ENCODE data around the gene DNM2.

- TF ChIP-seq, protein P1, sequence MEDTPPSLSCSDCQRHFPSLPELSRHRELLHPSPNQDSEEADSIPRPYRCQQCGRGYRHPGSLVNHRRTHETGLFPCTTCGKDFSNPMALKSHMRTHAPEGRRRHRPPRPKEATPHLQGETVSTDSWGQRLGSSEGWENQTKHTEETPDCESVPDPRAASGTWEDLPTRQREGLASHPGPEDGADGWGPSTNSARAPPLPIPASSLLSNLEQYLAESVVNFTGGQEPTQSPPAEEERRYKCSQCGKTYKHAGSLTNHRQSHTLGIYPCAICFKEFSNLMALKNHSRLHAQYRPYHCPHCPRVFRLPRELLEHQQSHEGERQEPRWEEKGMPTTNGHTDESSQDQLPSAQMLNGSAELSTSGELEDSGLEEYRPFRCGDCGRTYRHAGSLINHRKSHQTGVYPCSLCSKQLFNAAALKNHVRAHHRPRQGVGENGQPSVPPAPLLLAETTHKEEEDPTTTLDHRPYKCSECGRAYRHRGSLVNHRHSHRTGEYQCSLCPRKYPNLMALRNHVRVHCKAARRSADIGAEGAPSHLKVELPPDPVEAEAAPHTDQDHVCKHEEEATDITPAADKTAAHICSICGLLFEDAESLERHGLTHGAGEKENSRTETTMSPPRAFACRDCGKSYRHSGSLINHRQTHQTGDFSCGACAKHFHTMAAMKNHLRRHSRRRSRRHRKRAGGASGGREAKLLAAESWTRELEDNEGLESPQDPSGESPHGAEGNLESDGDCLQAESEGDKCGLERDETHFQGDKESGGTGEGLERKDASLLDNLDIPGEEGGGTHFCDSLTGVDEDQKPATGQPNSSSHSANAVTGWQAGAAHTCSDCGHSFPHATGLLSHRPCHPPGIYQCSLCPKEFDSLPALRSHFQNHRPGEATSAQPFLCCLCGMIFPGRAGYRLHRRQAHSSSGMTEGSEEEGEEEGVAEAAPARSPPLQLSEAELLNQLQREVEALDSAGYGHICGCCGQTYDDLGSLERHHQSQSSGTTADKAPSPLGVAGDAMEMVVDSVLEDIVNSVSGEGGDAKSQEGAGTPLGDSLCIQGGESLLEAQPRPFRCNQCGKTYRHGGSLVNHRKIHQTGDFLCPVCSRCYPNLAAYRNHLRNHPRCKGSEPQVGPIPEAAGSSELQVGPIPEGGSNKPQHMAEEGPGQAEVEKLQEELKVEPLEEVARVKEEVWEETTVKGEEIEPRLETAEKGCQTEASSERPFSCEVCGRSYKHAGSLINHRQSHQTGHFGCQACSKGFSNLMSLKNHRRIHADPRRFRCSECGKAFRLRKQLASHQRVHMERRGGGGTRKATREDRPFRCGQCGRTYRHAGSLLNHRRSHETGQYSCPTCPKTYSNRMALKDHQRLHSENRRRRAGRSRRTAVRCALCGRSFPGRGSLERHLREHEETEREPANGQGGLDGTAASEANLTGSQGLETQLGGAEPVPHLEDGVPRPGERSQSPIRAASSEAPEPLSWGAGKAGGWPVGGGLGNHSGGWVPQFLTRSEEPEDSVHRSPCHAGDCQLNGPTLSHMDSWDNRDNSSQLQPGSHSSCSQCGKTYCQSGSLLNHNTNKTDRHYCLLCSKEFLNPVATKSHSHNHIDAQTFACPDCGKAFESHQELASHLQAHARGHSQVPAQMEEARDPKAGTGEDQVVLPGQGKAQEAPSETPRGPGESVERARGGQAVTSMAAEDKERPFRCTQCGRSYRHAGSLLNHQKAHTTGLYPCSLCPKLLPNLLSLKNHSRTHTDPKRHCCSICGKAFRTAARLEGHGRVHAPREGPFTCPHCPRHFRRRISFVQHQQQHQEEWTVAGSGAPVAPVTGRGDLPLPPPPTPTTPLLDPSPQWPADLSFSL (CRISPR knock-in tag; IDR thresholded peaks at IDR 0.05): no peak
- TF ChIP-seq, protein P2, sequence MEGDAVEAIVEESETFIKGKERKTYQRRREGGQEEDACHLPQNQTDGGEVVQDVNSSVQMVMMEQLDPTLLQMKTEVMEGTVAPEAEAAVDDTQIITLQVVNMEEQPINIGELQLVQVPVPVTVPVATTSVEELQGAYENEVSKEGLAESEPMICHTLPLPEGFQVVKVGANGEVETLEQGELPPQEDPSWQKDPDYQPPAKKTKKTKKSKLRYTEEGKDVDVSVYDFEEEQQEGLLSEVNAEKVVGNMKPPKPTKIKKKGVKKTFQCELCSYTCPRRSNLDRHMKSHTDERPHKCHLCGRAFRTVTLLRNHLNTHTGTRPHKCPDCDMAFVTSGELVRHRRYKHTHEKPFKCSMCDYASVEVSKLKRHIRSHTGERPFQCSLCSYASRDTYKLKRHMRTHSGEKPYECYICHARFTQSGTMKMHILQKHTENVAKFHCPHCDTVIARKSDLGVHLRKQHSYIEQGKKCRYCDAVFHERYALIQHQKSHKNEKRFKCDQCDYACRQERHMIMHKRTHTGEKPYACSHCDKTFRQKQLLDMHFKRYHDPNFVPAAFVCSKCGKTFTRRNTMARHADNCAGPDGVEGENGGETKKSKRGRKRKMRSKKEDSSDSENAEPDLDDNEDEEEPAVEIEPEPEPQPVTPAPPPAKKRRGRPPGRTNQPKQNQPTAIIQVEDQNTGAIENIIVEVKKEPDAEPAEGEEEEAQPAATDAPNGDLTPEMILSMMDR (CRISPR knock-in tag; IDR thresholded peaks at IDR 0.05): no peak
- TF ChIP-seq ZNF446 (CRISPR knock-in tag; IDR thresholded peaks at IDR 0.05) (no peak), NR2C2 (CRISPR knock-in tag; IDR thresholded peaks at IDR 0.05; ENCODE audit: borderline replicate concordance) (no peak), ZBTB2 (CRISPR knock-in tag; IDR thresholded peaks at IDR 0.05; ENCODE audit: low read depth) (no peak), EZH2 (conservative IDR thresholded peaks at IDR 0.05; ENCODE audit: low read depth, low read length) (no peak), ZNF263 (CRISPR knock-in tag; IDR thresholded peaks at IDR 0.05) (no peak), TEAD2 (CRISPR knock-in tag; IDR thresholded peaks at IDR 0.05) (no peak), BHLHE40 (IDR thresholded peaks at IDR 0.05; ENCODE audit: low read length) (no peak), CENPX (CRISPR knock-in tag; IDR thresholded peaks at IDR 0.05) (no peak)
- TF ChIP-seq, protein P3, sequence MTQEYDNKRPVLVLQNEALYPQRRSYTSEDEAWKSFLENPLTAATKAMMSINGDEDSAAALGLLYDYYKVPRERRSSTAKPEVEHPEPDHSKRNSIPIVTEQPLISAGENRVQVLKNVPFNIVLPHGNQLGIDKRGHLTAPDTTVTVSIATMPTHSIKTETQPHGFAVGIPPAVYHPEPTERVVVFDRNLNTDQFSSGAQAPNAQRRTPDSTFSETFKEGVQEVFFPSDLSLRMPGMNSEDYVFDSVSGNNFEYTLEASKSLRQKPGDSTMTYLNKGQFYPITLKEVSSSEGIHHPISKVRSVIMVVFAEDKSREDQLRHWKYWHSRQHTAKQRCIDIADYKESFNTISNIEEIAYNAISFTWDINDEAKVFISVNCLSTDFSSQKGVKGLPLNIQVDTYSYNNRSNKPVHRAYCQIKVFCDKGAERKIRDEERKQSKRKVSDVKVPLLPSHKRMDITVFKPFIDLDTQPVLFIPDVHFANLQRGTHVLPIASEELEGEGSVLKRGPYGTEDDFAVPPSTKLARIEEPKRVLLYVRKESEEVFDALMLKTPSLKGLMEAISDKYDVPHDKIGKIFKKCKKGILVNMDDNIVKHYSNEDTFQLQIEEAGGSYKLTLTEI (CRISPR knock-in tag; conservative IDR thresholded peaks at IDR 0.05): no peak
Observed at GRCh38 chr19:10878253-10878652, 160.4 kb downstream of the DNM2 start.

All from HepG2 (cell line).